Muscle of leg (tissue), 11 donors: Measurements from ENCODE around the gene ZNF670. TPM values are rescaled to one million over a fixed set of nuclear protein-coding genes. Genes with fewer than 3 reads are reported as not detected.

Experiments
- DNase-seq: peaks from one replicate; pipeline ENCODE4 v3.0.0; 2013
- H3K27ac ChIP-seq: one replicate; pipeline ENCODE4 v1.5.1; 2013; ENCODE audit warnings: mild to moderate bottlenecking, low read length, control low read depth
- H3K27me3 ChIP-seq: one replicate; pipeline ENCODE4 v1.6.1; 2013; ENCODE audit warnings: low read length; ENCODE audit not compliant: control insufficient read depth, insufficient read depth
- H3K36me3 ChIP-seq: one replicate; pipeline ENCODE4 v1.6.1; 2013; ENCODE audit warnings: low read length; ENCODE audit not compliant: control insufficient read depth, insufficient read depth
- H3K4me1 ChIP-seq: one replicate; pipeline ENCODE4 v1.6.1; 2013; ENCODE audit warnings: low read length; ENCODE audit not compliant: control insufficient read depth, insufficient read depth
- H3K4me3 ChIP-seq: one replicate; pipeline ENCODE4 v1.5.1; 2013; ENCODE audit warnings: low read length, control low read depth
- H3K9me3 ChIP-seq: replicated peaks from 2 replicates; pipeline ENCODE4 v1.6.1; 2013; ENCODE audit warnings: low read depth, low read length; ENCODE audit not compliant: control insufficient read depth
- WGBS: methylation state at CpG from one replicate; pipeline ENCODE4 v1.1.5; 2013; ENCODE audit warnings: missing lambda C conversion rate; ENCODE audit not compliant: insufficient coverage; 5-methylcytosine and 5-hydroxymethylcytosine counted together
- polyA plus RNA-seq, 8 donors: library from polyadenylated mRNA; unstranded; fragments of 120-200 nt; gene quantifications; one replicate each; pipeline versions ENCODE4 v1.2.1 to v1.2.3, GENCODE V29; 2013; ENCODE audit warnings: inconsistent platforms in 1 of 8, low replicate concordance in 1 of 8; ENCODE audit not compliant: insufficient read length in 8 of 8, insufficient read depth in 1 of 8
- total RNA-seq: library from RNA; stranded (reverse); fragments of 120-200 nt; gene quantifications from one replicate; pipeline ENCODE4 v1.2.4, GENCODE V29; 2013

Gene ZNF670
- total and polyA plus RNA-seq, 9 donors, result 2.1 to 3.5 (median 3.1) TPM

DNA sequence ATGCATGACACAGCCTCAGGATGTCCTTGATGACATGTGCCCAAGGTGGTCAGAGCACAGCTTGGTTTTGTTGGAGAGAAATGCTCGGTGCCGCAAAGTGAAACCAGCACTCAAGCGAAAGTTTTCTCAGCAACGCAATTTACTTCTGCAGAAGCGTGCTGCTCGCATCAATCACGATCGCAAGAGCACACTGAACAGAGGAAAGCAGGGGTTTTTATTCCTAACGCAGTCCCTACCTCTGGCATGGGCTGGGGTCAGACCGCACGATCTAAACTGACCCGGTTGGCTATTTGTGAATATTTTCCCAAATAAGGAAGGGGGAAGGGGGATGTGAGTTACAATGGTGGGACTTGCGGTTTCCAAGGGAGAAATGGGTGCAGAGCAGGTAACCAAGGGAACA lies 26.4 kb upstream of the ZNF670 start:
- Histone ChIP-seq H3K27me3 (no peaks in the 10 kb centered on the region), H3K4me1 (peaks cover 10% of the 10 kb centered on the region), H3K4me3 (peak overlapping the region; percentile 97), H3K27ac (no peak overlapping the region), H3K9me3 (peaks cover 10% of the 10 kb centered on the region), H3K36me3 (peaks cover 18% of the 10 kb centered on the region)
- DNase-seq, result peak; percentile 14
- 77% methylated on average over 13 of the region's 13 CpGs for WGBS

DNA sequence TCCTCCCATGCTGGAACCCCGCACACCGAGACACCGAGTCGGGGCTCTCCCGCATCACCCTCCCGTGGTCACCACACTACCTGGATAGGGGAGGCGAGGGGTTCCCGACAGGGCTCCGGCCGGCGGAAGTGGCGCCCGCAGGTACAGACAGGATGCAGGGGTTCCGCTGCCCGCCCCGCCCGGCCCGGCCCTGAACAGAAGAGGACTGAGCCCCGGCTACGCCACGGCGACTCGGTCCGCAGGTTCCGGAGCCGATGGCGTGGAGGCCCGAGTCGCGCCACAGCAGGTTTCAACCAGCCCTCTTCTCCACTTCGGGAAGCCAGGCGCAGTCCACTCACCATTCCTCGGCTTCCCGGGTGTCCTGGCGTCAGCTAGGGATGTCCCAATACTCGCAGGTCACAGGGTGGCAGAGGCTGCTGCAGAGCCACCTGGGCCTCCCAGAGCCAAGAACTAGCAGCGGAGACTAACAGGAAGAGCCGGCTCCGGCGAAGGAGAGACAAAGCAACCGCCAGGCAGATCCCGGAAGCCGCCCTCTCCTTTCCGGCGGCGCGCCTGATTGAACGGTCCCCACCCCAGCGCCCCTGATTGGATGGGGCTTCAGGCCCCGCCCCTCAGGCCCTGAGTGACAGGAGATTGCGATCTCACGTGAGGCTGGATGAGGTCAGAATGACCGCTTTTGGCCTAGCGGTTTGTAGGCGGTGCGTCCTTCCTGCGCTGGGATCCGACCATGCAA lies 25.4 kb upstream of the ZNF670 start, which contains the start of gene ZNF669:
Gene ZNF669 (minus strand): TSS at position 498 of the 733 bp plus-strand sequence. CDS start 157 bp downstream, at position 341.
- H3K36me3 ChIP-seq, result peaks cover 20% of the 10 kb centered on the region
- peak; percentile 99 for DNase-seq
- H3K4me1 ChIP-seq, result peaks cover 10% of the 10 kb centered on the region
- peaks cover 10% of the 10 kb centered on the region for H3K9me3 ChIP-seq
- H3K27me3 ChIP-seq, result no peaks in the 10 kb centered on the region
- under 1% methylated on average over 39 of the region's 58 CpGs for WGBS
- peak within 1 kb of the TSS; percentile 97 for H3K4me3 ChIP-seq
- peak within 1 kb of the TSS; percentile 89 for H3K27ac ChIP-seq

DNA sequence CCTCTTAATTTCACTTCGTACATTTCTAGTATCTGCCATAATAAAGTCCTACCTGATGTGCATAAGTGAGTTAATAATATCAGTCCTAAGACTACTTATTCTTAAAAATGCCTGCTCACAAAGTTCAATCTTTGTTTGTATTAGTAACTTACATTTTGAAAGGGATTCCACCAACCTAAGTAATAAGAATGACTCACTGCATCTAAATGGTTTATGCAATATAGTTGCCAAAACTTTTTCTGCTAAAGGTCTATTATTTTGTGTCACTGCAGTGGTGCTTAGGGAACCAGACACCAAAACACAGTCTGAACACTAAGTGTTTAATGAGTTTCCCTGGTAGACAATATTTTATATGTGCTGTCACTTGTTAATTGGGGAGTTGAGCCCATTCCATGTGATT lies 23.8 kb upstream of the ZNF670 start:
- Histone ChIP-seq H3K4me1 (peaks cover 10% of the 10 kb centered on the region), H3K4me3 (no peak overlapping the region), H3K9me3 (peaks cover 10% of the 10 kb centered on the region), H3K27me3 (no peaks in the 10 kb centered on the region), H3K27ac (no peak overlapping the region), H3K36me3 (peaks cover 25% of the 10 kb centered on the region)
- no CpG with 5 or more reads among the region's 1 CpG for WGBS
- DNase-seq, result no peak

DNA sequence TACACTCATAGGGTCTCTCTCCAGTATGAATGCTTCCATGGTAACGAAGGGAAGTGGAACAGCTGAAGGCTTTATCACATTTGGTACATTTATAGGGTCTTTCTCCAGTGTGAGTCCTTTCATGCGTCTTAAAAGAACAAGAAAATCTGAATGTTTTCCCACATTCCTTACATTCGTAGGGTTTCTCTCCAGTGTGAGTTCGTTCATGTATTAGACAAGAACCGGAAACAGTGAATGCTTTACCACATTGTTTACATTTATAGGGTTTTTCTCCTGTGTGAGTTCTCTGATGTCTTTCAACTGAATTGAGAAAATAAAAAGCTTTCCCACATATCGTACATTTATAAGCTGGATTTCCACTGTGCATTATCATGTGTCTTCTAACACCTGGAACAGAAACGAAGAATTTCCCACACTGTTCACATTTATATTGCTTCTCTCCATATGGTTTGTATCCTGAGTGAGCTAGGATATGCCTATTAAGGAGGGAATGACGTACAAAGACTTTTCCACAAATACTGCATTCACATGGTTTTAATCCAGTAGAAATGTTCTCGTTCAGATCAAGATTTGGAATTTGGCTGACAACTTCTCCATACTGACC lies 22.2 kb upstream of the ZNF670 start:
- H3K27me3 ChIP-seq, result no peaks in the 10 kb centered on the region
- no CpG with 5 or more reads among the region's 9 CpGs for WGBS

DNA sequence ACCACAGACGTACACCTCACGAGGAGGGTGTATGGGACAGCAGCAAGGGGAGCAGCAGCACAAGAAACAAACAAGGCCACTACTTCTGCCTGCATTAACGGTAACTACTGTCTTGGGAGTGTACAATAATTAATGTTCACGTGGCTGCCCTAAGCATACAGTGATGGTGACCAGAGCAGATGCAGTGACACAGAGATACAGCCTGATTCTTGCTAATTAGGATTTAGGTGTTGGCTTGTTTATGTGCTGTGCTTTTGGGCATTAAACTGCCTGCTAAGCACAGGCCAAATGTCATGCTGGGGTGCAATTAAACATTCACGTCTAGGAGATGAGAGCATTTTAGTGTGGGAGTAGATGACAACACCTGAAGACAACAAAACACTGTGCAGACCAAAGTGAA lies 18.3 kb upstream of the ZNF670 start:
- no peak overlapping the region for H3K4me3 ChIP-seq
- no peak overlapping the region for H3K27ac ChIP-seq
- no peak for DNase-seq
- 94% methylated on average over 5 of the region's 5 CpGs for WGBS
- no peaks in the 10 kb centered on the region for H3K4me1 ChIP-seq
- H3K36me3 ChIP-seq, result peaks cover 30% of the 10 kb centered on the region
- peaks cover 18% of the 10 kb centered on the region for H3K9me3 ChIP-seq
- no peaks in the 10 kb centered on the region for H3K27me3 ChIP-seq

More for the DNA sequence above, 22.2 kb upstream of the ZNF670 start:
- Histone ChIP-seq H3K36me3 (peaks cover 30% of the 10 kb centered on the region), H3K4me1 (peaks cover 10% of the 10 kb centered on the region), H3K27ac (no peak overlapping the region), H3K9me3 (peaks cover 18% of the 10 kb centered on the region), H3K4me3 (no peak overlapping the region)
- no peak for DNase-seq

DNA sequence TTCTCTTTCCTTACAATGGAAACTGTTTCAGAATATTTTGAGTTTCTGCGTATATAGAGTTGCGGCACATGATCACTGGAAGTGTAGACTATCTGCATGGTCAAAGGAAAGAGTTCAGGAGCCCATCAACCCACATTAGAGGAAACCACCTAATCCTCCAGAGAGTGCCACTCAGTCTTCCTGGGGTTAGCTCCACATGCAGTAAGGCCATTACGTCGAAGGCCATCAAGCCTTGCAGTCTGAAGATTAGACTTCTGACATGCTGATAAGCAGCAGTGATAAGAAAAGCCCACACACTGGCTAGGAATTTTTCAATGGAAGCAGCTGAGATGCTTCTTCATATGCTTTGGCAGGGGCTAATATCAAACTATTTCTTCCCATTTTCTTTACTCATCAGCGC lies 17.9 kb upstream of the ZNF670 start:
- peaks cover 26% of the 10 kb centered on the region for H3K36me3 ChIP-seq
- no peaks in the 10 kb centered on the region for H3K27me3 ChIP-seq
- H3K4me3 ChIP-seq, result no peak overlapping the region
- no peaks in the 10 kb centered on the region for H3K4me1 ChIP-seq
- no peak for DNase-seq
- 100% methylated on average over 2 of the region's 5 CpGs for WGBS
- H3K27ac ChIP-seq, result no peak overlapping the region
- H3K9me3 ChIP-seq, result peaks cover 18% of the 10 kb centered on the region

DNA sequence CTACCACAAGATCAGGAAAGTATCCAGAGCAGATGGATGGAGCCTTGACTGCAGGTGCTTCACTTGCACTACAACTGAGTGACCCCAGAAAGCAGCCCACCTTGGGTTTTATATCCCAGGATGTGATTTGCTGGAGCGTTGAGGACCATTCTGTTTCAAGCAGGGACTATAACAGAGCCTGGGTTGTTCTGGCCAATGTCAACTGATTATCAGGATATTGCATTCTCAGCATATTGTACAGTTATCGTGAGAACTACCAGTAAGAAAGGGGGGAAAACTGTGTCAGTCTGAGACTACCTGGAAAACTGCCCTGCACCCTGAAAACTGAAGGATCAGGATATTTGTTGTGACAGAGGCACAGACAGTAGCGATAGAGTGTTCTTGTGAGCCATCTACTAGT lies 17.5 kb upstream of the ZNF670 start:
- H3K27ac ChIP-seq, result no peak overlapping the region
- peaks cover 17% of the 10 kb centered on the region for H3K9me3 ChIP-seq
- peaks cover 25% of the 10 kb centered on the region for H3K36me3 ChIP-seq
- H3K4me1 ChIP-seq, result no peaks in the 10 kb centered on the region
- H3K4me3 ChIP-seq, result no peak overlapping the region
- WGBS, result 93% methylated on average over 2 of the region's 3 CpGs
- no peaks in the 10 kb centered on the region for H3K27me3 ChIP-seq
- no peak for DNase-seq

DNA sequence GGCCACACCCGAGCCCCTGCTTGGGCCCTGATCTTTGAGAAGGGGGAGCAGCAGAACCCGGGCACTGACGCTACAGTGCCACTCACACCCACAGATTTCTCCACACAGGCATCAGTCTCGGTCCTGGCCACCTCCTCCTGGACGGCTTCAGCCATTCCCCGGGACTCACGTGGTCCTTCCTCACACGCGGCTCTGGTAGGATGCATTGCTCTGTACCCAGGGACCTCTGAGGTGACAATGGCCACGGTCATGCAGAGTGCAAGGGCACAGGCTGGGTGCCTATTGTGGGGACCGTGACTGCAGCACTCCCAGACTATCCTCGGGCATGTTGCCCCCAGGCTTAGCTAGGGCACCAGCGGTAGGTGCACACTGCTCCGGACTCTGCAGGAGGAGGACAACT lies 11.8 kb upstream of the ZNF670 start:
- 91% methylated on average over 12 of the region's 14 CpGs for WGBS
- H3K36me3 ChIP-seq, result no peaks in the 10 kb centered on the region

DNA sequence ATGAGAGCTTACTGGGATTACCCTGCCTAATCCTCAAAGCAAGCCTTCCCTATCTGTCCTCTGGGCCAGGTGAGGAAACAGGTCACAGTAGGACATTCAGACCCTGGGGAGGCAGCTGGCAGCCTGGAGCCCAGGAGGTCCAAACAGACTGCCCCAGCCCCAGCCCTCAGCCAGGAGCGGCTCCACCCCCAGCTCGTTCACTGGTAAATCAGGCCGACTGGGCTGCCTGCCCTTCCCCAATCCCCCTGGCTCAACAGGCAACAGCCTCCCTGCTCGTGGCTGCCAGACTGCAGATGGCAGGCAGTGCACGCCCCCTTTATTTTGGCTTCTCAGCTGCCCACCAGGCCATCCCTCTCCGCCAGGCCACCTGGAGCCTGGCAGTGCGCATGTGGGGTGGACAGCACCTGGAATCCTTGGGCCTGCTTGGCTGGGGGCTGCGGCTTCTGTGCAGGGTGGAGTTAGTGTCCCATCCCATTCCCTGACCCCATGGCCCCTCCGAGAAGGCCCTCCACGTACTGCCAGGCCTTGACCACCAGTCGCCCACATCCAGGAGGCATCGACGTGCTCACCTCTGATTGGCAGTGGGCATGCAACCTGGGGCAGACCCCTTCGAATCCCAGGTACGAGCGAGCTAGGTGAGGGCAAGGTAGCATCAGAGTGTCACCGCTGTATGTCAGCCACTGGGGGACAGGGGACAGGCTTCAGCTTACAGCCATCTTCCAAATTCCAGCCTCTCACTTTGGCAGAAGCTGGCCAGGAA lies 11.2 kb upstream of the ZNF670 start:
- DNase-seq, result no peak
- no peaks in the 10 kb centered on the region for H3K36me3 ChIP-seq
- H3K4me1 ChIP-seq, result no peaks in the 10 kb centered on the region
- no peak overlapping the region for H3K27ac ChIP-seq
- no peak overlapping the region for H3K4me3 ChIP-seq
- peaks cover 2% of the 10 kb centered on the region for H3K9me3 ChIP-seq
- H3K27me3 ChIP-seq, result no peaks in the 10 kb centered on the region
- 65% methylated on average over 17 of the region's 17 CpGs for WGBS

More for the DNA sequence above, 11.8 kb upstream of the ZNF670 start:
- H3K4me3 ChIP-seq, result no peak overlapping the region
- no peaks in the 10 kb centered on the region for H3K4me1 ChIP-seq
- no peaks in the 10 kb centered on the region for H3K9me3 ChIP-seq
- H3K27ac ChIP-seq, result no peak overlapping the region
- H3K27me3 ChIP-seq, result no peaks in the 10 kb centered on the region
- DNase-seq, result no peak

DNA sequence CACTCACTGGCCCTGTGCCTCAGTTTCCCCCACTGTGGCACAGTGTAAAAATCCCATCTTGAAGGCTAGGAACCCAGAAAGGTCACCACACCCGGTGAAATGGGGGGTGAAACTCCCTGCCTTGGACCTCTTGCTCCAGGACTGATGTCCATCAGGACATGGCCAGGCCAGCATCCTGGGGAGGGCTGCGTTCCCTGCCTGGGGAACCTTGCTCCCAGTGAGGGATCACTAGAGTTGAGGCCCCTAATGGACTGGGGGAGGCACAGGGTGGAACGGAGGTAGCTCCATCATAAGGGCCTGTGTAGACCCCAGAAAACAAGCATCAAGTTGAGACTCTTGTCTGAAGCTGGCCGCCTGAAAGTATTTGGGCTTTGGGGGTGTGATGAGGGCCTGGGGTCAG lies 10.4 kb upstream of the ZNF670 start:
- WGBS, result 93% methylated on average over 3 of the region's 4 CpGs
- H3K27me3 ChIP-seq, result no peaks in the 10 kb centered on the region
- no peak for DNase-seq
- H3K4me1 ChIP-seq, result no peaks in the 10 kb centered on the region
- H3K4me3 ChIP-seq, result no peak overlapping the region
- no peaks in the 10 kb centered on the region for H3K36me3 ChIP-seq
- H3K27ac ChIP-seq, result no peak overlapping the region
- peaks cover 2% of the 10 kb centered on the region for H3K9me3 ChIP-seq
